ENCODE results near the gene MED12. TPM values are rescaled to one million over a fixed set of nuclear protein-coding genes. Genes with fewer than 3 reads are reported as not detected.
"Not testable (repeated sequence)": the region's sequence is repeated elsewhere in the genome, so short reads cannot be mapped to it uniquely, and the experiment has no call there.

MED12 gene
- total RNA-seq, 1 experiment from 2014 or later, result 19.3 TPM

DNA sequence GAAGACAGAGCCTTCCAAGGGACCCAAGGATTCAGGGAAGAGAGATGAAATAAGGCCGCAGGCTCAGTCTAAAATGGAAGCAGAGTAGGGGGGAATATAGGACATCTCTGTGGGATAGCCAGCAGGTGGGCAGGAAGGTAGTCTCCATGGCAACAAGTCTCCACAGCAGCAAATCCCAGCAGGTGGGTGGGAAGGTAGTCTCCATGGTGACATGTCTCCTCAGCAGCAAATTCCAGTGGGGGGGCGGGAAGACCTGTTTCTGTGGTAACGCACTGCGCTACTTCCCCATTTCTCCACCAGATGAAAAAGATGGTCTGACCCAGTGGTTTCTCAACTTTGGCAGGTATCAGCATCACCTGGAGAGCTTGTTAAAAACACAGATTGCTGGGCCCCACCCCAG is 44.6 kb downstream of the MED12 start:
- no peak for DNase-seq (ENCODE audit: low read depth)

DNA sequence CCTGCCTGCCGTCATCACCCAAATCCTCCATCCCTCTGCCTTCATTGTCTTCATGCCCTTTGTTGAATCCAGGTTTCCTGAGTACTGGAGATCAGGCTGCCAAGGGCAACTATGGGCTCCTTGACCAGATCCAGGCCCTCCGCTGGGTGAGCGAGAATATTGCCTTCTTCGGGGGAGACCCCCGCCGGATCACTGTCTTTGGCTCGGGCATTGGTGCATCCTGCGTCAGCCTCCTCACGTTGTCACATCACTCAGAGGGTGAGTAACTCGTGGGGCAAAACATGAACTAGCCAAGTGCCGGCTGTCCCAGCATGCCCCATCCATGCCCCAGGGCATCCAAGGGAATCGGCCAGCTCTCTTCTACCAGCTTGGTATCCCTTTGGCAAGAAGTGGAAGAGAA is 45.7 kb downstream of the MED12 start:
- DNase-seq (ENCODE audit: low read depth), result no peak

- DNase-seq (ENCODE audit: low read depth), result no peak
Observed at GRCh38 chrX:71166461-71166860, 48.1 kb downstream of the MED12 start.

- DNase-seq (ENCODE audit: low read depth), result no peak
Observed at GRCh38 chrX:71167031-71167781, 48.8 kb downstream of the MED12 start.

- DNase-seq (ENCODE audit: low read depth), result no peak
Observed at GRCh38 chrX:71168134-71168533, 49.7 kb downstream of the MED12 start.

GRCh38 chrX:71169586-71169985 is 51.2 kb downstream of the MED12 start:
- no peak for DNase-seq (ENCODE audit: low read depth)

DNA sequence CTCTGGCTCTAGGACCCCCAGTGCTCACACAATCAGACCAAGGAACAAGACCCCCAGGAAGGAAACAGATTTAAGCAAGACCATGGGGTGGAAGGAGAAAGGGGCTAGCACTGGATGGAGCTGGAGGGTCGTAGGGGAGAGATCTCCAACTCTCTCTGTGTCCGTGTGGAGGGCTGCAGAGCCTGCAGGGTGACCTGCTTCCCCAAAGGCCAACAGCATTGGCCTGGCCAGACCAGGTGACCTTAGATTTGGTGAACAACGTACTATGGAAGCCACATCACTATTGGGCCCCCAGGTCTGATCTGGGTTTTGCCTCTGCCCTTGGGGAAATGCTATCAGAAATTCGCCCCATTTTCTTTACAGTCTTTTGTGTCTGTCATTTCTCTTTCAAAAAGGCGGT is 52.3 kb downstream of the MED12 start:
- no peak for DNase-seq (ENCODE audit: low read depth)

DNA sequence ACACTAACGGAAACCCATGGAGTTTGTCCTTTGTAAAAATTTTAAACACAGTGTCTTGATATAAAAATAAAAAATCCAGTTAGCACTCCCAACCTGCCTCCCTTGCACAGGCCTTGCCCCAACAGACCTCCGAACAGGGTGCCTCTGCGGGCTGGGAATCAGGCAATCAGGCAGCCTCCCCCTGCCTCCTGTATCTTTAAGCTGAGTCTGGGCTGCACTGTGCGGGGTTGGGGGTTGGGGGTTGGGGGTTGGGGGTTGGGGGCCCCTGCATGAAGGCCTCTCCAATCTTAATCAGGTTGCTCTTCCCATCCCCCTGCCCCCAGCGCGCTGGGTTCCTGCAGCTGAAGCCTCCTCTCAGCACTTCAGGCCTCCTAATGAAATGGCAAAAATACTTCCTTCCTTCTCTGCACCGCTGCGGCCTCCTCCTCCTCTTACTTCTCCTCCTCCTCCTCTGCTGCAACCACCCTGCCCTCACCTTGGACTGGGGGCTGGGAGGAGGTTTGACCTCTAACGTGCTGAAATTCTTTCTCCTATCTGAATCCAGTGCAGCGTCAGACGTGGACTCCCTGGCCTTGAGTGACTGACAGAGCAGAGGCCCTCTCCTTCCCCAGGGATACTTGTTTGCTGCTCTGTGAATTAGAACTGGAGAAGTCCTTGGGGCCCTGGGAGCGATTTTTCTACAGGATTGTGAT is 52.9 kb downstream of the MED12 start:
- no peak for DNase-seq (ENCODE audit: low read depth)

GRCh38 chrX:71173440-71173839 is 55.0 kb downstream of the MED12 start:
- DNase-seq (ENCODE audit: low read depth), result no peak

DNA sequence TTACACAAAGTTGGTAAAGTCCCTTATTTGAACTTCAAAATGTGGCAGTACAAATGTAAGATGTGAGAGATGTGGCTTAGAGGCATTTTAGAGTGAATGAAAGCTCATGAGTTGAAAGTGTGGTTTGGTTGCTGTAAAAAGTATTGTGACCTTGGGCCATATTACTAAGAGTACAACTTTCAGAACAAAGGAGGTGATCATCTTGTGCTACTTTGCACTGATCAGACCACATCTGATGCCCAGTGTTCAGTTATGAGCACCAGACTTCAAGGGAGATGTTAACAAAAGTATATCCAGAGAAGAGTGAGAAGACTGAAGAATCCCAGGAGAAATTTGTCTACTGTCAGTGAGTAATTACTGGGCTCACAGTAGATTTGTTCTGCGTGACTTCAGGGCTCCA is 56.4 kb downstream of the MED12 start:
- no peak for DNase-seq (ENCODE audit: low read depth)

DNA sequence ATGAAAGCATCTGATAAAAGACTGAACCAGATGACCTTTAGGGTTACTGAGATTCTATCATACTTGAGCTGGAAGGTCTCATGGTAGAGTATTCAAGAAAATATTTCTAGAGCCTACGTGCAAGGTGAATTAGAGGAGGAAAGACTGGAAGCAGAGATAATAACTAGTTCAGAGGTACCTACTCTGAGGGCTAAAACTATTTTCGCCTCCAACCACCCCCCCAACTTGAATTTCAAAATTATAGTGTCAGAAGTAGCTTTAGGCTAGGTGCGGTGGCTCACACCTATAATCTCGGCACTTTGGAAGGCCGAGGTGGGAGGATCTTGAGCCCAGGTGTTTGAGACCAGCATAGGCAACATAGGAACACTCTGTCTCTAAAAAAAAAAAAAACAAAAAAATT is 57.1 kb downstream of the MED12 start:
- no peak for DNase-seq (ENCODE audit: low read depth)

DNA sequence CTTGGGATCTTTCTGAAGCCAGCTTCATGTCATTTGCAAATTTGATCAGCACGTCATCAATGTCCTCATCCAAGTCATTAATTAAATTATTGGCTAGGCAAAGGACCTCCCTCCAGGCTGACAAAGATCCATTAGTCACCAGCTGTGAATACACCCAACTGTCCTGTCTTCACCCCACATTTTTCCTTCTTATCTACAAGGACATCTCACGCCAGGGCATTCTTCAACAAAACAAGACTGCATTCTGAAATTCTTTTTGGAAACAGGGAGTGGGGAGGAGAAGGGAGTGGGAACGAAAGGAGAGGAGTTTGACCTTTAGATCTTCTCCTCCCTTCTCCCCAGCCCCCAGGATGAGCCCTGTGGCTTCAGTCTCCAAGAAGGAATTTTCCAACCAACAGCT is 58.9 kb downstream of the MED12 start:
- DNase-seq (ENCODE audit: low read depth), result no peak

- peak; percentile 70 for DNase-seq (ENCODE audit: low read depth)
Observed at GRCh38 chrX:71178908-71179307, 60.5 kb downstream of the MED12 start.

- DNase-seq (ENCODE audit: low read depth), result not testable (repeated sequence)
Observed at GRCh38 chrX:71180579-71181265, 62.3 kb downstream of the MED12 start.

- no peak for DNase-seq (ENCODE audit: low read depth)
Observed at GRCh38 chrX:71181558-71181909, 63.1 kb downstream of the MED12 start.

DNA sequence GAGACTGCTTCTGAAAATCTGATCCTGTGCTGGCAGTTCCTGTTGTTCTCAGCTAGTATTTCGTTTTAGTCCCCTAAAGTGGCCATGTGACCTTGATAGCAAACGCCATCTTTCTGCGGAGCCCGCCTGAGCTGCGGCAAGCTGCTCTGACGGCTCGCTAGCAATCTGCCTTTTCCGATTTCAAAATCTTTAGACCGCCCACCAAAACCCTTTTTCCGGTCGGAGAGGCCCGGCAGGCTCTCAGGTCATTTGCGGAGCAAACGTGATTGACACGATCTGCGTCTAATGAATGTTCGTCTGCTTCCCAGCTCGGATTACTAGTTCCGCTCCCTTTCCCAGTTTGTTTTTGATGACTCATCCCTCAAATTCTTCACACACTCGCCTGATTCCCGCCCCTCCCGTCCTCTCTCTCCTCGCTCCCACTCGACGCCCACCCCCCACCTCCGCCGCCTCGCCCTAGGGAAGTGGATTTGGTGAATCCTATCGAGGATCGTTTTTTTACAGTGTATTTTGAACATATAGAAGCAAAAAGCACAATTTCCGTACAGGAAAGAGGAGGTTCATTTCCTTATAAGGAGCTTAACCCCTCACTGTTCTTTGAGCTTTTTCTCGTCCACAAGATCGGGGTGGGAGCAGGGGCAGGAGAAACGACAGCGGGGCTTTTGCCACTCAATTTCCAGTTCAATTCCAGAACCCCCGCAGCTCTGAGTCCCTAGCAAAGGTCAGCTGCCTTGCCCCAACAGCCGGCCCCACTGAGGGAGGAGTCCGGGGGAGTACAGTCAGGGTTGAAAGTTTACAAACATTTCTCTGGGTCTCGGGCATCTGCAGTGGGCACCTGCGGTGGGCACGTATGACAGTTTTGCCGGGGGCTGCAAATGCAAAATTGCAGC is 63.8 kb downstream of the MED12 start:
- peak; percentile 99 for DNase-seq (ENCODE audit: low read depth)

- DNase-seq (ENCODE audit: low read depth), result no peak
Observed at GRCh38 chrX:71182871-71183270, 64.5 kb downstream of the MED12 start.

DNA sequence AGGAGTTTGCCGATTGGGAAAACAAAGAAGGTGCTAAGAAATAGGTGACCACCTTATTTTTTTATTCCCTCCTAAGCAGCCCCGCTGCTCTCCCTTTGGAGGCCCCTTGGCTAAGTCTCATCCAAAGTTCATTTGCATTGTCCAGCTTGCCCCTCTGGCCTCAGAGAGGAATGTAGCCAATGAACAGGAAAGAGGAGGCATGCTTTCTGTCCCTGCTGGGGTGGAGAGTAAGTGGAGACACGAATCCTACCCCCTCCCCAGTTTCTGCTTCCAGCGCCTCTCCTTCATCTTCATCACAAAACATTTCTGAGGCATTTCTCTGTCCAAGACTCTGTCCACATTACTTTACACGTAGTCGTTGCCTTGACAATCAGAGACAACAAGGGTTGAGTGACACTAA is 64.9 kb downstream of the MED12 start:
- DNase-seq (ENCODE audit: low read depth), result no peak

GRCh38 chrX:71184092-71184491 is 65.7 kb downstream of the MED12 start:
- DNase-seq (ENCODE audit: low read depth), result no peak

DNA sequence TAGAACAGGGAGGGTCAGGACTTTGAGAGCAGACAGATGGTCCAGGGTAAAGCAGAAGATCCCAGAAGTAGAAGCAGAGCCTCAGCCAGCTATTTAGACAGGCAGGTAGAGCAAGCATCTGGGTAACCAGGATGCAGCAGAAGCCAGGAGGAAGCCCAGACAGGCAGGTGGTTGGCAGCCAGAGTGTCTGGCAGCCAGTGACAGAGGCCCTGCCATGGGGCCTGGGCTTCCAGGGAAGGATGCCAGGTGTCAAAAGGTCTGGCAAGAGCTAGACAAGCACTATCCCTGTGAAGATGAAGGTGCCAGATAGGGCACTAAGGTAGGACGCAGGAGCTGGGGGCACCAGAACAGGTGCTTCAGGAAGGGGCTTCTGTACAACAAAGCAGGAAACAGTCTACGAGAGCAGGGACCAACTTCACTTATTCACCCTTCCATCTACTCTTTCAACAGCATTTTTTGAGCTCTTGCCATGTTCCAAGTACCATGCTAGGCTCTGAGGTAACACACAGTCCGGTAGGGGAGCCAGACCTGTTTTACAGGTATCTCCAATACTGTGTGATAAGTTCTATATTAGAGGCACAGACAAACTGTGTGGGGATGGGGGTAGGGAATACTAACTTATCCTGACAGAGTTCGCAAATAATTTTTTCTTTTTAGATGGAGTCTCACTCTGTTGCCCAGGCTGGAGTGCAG is 66.6 kb downstream of the MED12 start:
- DNase-seq (ENCODE audit: low read depth), result no peak

DNA sequence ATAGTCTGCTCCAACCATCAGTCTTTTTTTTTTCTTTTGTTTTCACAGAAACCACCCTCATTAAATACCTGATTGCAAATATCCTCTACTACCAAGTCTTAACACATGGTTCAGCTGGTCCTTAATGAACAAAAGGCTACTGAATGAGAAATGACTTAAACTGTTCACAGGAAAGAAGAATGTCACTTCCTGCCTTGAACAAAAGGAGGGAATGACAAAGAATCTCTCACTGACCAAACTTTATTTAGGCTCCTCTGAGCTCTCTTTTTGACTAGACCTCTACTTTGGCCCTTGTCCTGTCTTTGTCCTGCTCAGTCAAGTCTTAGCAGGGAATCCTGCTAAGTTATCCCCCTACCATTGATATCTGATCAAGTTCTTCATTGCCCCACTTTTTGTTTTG is 72.9 kb downstream of the MED12 start:
- no peak for DNase-seq (ENCODE audit: low read depth)

Measured in RPMI7951 (cell line).